ENCODE data around the gene SNAI1. TPM values are rescaled to one million over a fixed set of nuclear protein-coding genes. Genes with fewer than 3 reads are reported as not detected.
A peak's percentile ranks its signal among the peaks of the same experiment; 100 is the strongest.
"Not testable (repeated sequence)": the region's sequence is repeated elsewhere in the genome, so short reads cannot be mapped to it uniquely, and the experiment has no call there.

The SNAI1 gene
- total and polyA plus RNA-seq, 3 experiments from 2014 or later, result 0.42 to 0.60 (median 0.49) TPM

DNA sequence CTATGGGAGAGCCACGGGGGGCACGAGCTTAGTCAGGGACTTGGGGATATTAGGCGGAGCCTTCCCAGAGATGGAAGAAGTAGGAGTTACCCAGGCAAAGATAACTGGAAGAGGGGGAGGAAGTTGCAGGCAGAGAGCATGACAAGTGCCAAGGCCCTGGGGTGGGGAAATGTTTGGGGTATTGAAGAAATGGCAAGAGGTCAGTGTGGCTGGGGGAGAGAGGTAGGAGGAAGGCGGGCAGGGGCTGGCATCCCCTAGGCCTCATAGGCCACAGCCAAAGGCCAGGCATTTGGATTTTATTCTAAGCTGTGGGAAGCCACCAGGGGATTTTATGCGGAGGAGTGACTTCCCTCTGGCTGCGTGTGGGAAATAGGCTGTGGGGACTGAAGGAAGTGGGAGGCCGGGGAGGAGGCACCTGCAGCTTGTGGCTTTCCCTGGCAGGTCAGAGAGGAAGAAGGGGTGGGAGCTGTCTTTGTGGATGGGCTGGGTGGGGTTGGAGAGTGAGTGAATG, 22.7 kb downstream of the SNAI1 start:
- no peak for DNase-seq
- no peak overlapping the region for H3K27ac Mint-ChIP-seq
- no peaks in the 10 kb centered on the region for H3K36me3 Mint-ChIP-seq
- Histone ChIP-seq H3K36me3 (ENCODE audit: insufficient read depth, low read length) (no peaks in the 10 kb centered on the region), H3K27me3 (ENCODE audit: insufficient read depth, low read length, poor library complexity, severe bottlenecking) (no peaks in the 10 kb centered on the region), H3K9me3 (ENCODE audit: low read length) (no peaks in the 10 kb centered on the region), H3K27ac (ENCODE audit: low read depth, low read length) (no peak overlapping the region), H3K4me1 (ENCODE audit: insufficient read depth, low read length) (no peaks in the 10 kb centered on the region), H3K4me3 (ENCODE audit: low read length) (no peak overlapping the region)
- CTCF ChIA-PET, result no interaction called here
- H3K27me3 Mint-ChIP-seq, result peaks cover 13 to 37% of the 10 kb centered on the region in 2 donors
- no peaks in the 10 kb centered on the region for H3K9me3 Mint-ChIP-seq
- H3K4me1 Mint-ChIP-seq, result peaks cover 0 to 2% (median 0%) of the 10 kb centered on the region in 3 donors
- POLR2A ChIA-PET, result no interaction called here
- H3K4me3 Mint-ChIP-seq, result no peak overlapping the region

DNA sequence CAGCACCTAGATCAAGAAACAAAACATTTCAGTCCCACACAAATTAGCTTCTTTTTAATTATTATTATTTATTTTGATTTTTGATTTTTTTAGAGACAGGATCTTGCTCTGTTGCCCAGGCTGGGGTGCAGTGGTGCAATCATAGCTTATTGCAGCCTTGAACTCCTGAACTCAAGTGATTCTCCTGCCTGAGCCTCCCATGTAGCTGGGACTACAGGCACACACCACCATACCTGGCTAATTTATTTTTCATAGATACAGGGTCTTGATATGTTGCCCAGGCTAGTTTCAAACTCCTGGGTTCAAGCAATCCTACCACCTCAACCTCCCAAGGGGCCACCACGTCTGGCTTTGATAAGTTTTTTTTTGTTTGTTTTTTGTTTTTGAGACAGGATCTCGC, 24.6 kb downstream of the SNAI1 start:
- peaks cover 0 to 4% (median 4%) of the 10 kb centered on the region in 3 donors for H3K4me1 Mint-ChIP-seq
- no peak overlapping the region for H3K4me3 Mint-ChIP-seq
- Histone ChIP-seq H3K4me3 (ENCODE audit: low read length) (no peak overlapping the region), H3K27ac (ENCODE audit: low read depth, low read length) (no peak overlapping the region), H3K27me3 (ENCODE audit: insufficient read depth, low read length, poor library complexity, severe bottlenecking) (no peaks in the 10 kb centered on the region), H3K4me1 (ENCODE audit: insufficient read depth, low read length) (peaks cover 1% of the 10 kb centered on the region), H3K36me3 (ENCODE audit: insufficient read depth, low read length) (no peaks in the 10 kb centered on the region), H3K9me3 (ENCODE audit: low read length) (no peaks in the 10 kb centered on the region)
- ChIA-PET CTCF (interaction anchor here (2.4 kb wide), 1 partner anchor 64 kb away, joined by 8 read pairs; no protein-coding TSS in a partner anchor), POLR2A (no interaction called here)
- H3K27me3 Mint-ChIP-seq, result peaks cover 9 to 32% of the 10 kb centered on the region in 2 donors
- H3K36me3 Mint-ChIP-seq, result no peaks in the 10 kb centered on the region
- no peaks in the 10 kb centered on the region for H3K9me3 Mint-ChIP-seq
- peak overlapping the region in 1 of 8 donors; percentile 9 for H3K27ac Mint-ChIP-seq
- no peak for DNase-seq

DNA sequence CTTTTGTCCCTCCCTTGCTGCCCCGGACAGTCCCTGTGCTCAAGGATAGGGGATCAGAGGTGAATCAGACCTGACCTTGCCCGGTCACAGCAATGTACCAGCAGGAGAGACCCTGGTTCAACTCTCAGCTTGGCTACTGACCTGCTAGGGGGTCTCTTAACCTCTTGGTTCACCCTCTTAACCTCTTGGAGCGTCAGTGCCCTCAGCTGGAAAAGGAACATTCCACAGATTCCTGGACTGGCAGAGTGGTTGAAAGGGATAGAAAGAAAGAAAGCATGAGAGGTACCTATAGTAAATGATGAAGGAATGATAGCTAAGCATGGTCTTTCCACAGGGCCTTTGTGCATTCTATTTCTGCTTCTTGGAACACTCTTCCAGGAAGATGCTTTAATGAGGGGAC, 25.2 kb downstream of the SNAI1 start:
- H3K9me3 ChIP-seq (ENCODE audit: low read length), result no peaks in the 10 kb centered on the region
- H3K27me3 Mint-ChIP-seq, result peaks cover 9 to 32% of the 10 kb centered on the region in 2 donors
- no peaks in the 10 kb centered on the region for H3K9me3 Mint-ChIP-seq
- H3K4me1 Mint-ChIP-seq, result peaks cover 0 to 8% (median 5%) of the 10 kb centered on the region in 3 donors
- H3K27me3 ChIP-seq (ENCODE audit: insufficient read depth, low read length, poor library complexity, severe bottlenecking), result no peaks in the 10 kb centered on the region
- DNase-seq, result no peak
- peaks cover 5% of the 10 kb centered on the region for H3K4me1 ChIP-seq (ENCODE audit: insufficient read depth, low read length)
- ChIA-PET POLR2A (no interaction called here), CTCF (interaction anchor here (2.4 kb wide), 1 partner anchor 63 kb away, joined by 8 read pairs; no protein-coding TSS in a partner anchor)
- H3K27ac Mint-ChIP-seq, result no peak overlapping the region
- H3K36me3 ChIP-seq (ENCODE audit: insufficient read depth, low read length), result no peaks in the 10 kb centered on the region
- H3K4me3 Mint-ChIP-seq, result no peak overlapping the region
- H3K4me3 ChIP-seq (ENCODE audit: low read length), result no peak overlapping the region
- H3K36me3 Mint-ChIP-seq, result no peaks in the 10 kb centered on the region
- H3K27ac ChIP-seq (ENCODE audit: low read depth, low read length), result no peak overlapping the region

DNA sequence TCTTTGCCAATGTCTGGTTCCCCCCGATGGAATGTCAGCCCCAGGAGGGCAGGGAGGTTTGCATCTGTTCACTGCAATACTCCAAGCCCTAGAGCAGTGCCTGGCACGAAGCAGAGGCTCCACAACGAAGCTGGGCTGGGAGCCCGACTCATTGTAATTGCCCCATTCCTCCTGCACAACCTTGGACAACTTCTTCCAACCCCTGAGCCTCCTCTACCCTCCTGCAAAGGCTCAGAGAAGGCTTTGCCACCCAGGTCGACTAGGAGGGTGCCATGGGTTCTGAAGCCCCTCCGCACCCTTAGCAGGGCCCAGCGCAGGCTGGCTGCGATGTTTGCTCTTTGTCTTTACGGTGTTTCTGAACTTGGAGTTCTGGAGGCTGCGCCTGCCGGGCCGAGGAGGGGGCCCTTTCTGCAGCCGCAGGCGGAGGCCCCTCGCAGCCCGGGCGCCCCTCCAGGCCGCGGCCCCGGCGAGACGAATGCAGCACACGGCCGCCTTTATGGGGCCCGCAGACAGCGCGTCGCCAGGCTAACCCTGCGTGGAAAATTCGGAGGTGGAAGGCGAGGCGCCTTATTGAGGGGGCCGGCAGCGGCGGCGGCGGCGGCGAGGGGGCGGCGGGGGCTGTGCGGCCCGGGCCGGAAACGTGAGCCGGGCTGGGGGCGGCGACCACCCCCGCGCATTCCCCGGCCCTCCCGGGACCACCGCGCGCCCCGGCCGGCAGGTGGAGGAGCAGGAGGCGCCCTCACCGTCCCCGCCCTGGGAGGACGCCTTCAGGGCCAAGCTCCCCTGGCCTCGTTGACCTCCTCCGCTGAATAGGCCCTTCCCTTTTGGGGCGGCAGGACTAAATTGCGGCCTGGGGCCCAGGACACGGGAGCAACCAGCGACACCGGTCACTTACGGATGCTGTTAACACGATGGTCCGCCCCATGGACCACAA, 27.0 kb downstream of the SNAI1 start:
- H3K27me3 ChIP-seq (ENCODE audit: insufficient read depth, low read length, poor library complexity, severe bottlenecking), result no peaks in the 10 kb centered on the region
- H3K4me3 Mint-ChIP-seq, result no peak overlapping the region
- peaks cover 6 to 23% of the 10 kb centered on the region in 2 donors for H3K27me3 Mint-ChIP-seq
- no peaks in the 10 kb centered on the region for H3K36me3 Mint-ChIP-seq
- CTCF ChIA-PET, result no interaction called here
- DNase-seq, result no peak
- no peak overlapping the region for H3K4me3 ChIP-seq (ENCODE audit: low read length)
- H3K4me1 Mint-ChIP-seq, result peaks cover 0 to 8% (median 5%) of the 10 kb centered on the region in 3 donors
- no peaks in the 10 kb centered on the region for H3K9me3 Mint-ChIP-seq
- POLR2A ChIA-PET, result no interaction called here
- peaks cover 5% of the 10 kb centered on the region for H3K4me1 ChIP-seq (ENCODE audit: insufficient read depth, low read length)
- H3K9me3 ChIP-seq (ENCODE audit: low read length), result no peaks in the 10 kb centered on the region
- no peak overlapping the region for H3K27ac ChIP-seq (ENCODE audit: low read depth, low read length)
- no peak overlapping the region for H3K27ac Mint-ChIP-seq
- no peaks in the 10 kb centered on the region for H3K36me3 ChIP-seq (ENCODE audit: insufficient read depth, low read length)

DNA sequence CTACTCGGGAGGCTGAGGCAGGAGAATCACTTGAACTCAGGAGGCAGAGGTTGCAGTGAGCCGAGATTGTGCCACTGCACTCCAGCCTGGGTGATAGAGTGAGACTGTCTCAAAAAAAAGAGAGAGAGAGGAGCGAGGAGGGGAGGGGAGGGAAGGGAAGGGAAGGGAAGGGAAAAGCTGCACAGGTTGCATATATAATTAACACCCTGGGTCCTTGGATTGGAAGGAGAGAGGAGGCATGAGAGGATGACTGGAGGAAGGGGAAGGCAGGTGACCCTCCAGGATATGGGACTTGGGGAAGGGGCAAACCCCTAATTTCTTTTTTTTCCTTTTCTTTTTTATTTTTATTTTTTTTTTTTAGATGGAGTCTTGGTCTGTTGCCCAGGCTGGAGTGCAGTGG, 28.8 kb downstream of the SNAI1 start:
- H3K4me3 Mint-ChIP-seq; DNase-seq; H3K4me1 ChIP-seq (ENCODE audit: insufficient read depth, low read length); H3K36me3 ChIP-seq (ENCODE audit: insufficient read depth, low read length); CTCF ChIA-PET; POLR2A ChIA-PET; H3K9me3 ChIP-seq (ENCODE audit: low read length); H3K27ac ChIP-seq (ENCODE audit: low read depth, low read length); H3K27me3 ChIP-seq (ENCODE audit: insufficient read depth, low read length, poor library complexity, severe bottlenecking); H3K4me3 ChIP-seq (ENCODE audit: low read length); H3K36me3 Mint-ChIP-seq; H3K4me1 Mint-ChIP-seq; H3K9me3 Mint-ChIP-seq: not testable (repeated sequence)
- Mint-ChIP-seq H3K27me3 (peaks cover 5 to 15% of the 10 kb centered on the region in 2 donors), H3K27ac (peak overlapping the region in 1 of 8 donors; percentile 70)

DNA sequence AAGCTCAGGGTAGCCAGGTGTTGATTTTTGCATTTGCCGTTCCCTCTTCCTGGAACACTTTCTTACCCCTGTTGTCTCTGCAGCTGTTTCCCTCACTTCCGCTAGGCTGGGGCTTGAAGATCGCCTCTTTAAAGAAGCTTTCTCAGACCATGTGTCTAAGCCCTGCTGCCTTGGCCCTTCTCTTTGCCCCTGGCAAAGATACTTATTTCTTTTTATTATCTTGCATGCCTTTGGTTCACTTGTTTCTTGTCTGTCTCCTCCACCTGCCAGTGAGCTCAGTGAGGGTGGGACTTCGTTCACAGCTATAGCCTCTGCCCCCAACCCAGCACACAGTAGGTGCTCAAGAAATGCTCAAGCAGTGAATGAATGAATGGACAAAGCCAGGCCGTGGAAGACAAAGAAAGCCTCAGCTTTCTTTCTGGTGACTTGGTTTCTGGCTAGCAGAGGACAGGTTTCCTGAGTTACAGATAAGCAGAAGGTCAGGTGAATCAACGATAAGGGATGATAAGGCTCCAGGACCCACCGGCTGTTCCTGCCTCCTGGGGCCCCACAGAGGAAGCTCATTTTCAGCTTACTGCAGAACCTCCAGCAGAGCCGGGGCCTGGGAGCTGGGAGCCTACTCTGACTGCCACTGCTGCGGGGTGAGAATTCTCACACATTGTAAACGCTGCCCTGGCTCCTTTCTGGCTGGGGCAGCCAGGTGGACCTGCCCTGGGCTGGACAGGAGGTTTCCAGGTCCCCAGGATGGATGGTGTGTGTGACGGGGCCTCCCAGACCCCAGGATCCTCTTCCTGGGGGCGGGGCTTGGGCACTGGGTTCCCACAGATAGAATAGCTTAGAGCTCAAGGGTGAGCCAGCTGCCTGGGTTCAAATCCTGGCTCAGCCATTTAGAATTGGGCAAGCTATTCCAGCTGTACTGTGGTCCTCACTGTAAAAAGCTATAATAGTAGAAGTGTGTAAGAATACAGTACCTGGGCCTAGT, 29.8 kb downstream of the SNAI1 start:
- H3K4me3 Mint-ChIP-seq, result no peak overlapping the region

DNA sequence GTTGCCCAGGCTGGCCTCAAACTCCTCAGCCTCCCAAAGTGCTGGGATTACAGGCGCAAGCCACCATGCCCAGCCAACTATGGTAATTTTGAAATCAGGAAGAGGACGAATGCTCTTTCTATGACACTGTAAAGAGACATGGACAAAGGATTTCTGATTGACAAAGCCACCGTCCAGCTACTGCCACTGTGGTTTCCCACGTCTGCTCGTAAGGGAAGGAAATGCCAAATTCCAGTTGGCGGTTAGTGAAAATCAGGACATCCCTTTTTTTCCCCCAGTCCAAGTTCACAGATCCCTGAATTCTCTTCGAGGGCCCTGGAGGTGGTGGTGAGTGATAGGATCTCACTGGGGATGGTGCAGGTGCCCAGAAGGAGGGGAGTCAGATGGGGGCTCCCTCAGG, 31.2 kb downstream of the SNAI1 start:
- Histone ChIP-seq H3K27ac (ENCODE audit: low read depth, low read length) (no peak overlapping the region), H3K4me1 (ENCODE audit: insufficient read depth, low read length) (peaks cover 5% of the 10 kb centered on the region), H3K27me3 (ENCODE audit: insufficient read depth, low read length, poor library complexity, severe bottlenecking) (no peaks in the 10 kb centered on the region), H3K36me3 (ENCODE audit: insufficient read depth, low read length) (no peaks in the 10 kb centered on the region), H3K4me3 (ENCODE audit: low read length) (no peak overlapping the region), H3K9me3 (ENCODE audit: low read length) (no peaks in the 10 kb centered on the region)
- Mint-ChIP-seq H3K4me3 (no peak overlapping the region), H3K4me1 (peaks cover 0 to 8% (median 3%) of the 10 kb centered on the region in 3 donors), H3K9me3 (no peaks in the 10 kb centered on the region), H3K36me3 (no peaks in the 10 kb centered on the region), H3K27me3 (peaks cover 5 to 15% of the 10 kb centered on the region in 2 donors), H3K27ac (no peak overlapping the region)
- POLR2A ChIA-PET, result no interaction called here
- DNase-seq, result no peak
- CTCF ChIA-PET, result no interaction called here

More for the DNA sequence above, 29.8 kb downstream of the SNAI1 start:
- ChIA-PET POLR2A (interaction anchor here (0.6 kb wide), 1 partner anchor 14 kb away, joined by 4 read pairs; no protein-coding TSS in a partner anchor), CTCF (no interaction called here)
- peaks cover 0 to 8% (median 3%) of the 10 kb centered on the region in 3 donors for H3K4me1 Mint-ChIP-seq
- no peaks in the 10 kb centered on the region for H3K27me3 ChIP-seq (ENCODE audit: insufficient read depth, low read length, poor library complexity, severe bottlenecking)
- H3K27ac Mint-ChIP-seq, result peak overlapping the region in 2 of 8 donors; percentile 35 to 87
- H3K4me1 ChIP-seq (ENCODE audit: insufficient read depth, low read length), result peaks cover 5% of the 10 kb centered on the region
- H3K27ac ChIP-seq (ENCODE audit: low read depth, low read length), result peak overlapping the region; percentile 24
- no peak for DNase-seq
- no peaks in the 10 kb centered on the region for H3K9me3 ChIP-seq (ENCODE audit: low read length)
- H3K36me3 Mint-ChIP-seq, result no peaks in the 10 kb centered on the region
- no peak overlapping the region for H3K4me3 ChIP-seq (ENCODE audit: low read length)
- no peaks in the 10 kb centered on the region for H3K36me3 ChIP-seq (ENCODE audit: insufficient read depth, low read length)
- H3K27me3 Mint-ChIP-seq, result peaks cover 8 to 13% of the 10 kb centered on the region in 2 donors
- H3K9me3 Mint-ChIP-seq, result no peaks in the 10 kb centered on the region
